Measurements from ENCODE around the gene GPR78. TPM values are rescaled to one million over a fixed set of nuclear protein-coding genes. Genes with fewer than 3 reads are reported as not detected.

The GPR78 gene
- total RNA-seq, 2 donors from 2014 or later = not detected

DNA sequence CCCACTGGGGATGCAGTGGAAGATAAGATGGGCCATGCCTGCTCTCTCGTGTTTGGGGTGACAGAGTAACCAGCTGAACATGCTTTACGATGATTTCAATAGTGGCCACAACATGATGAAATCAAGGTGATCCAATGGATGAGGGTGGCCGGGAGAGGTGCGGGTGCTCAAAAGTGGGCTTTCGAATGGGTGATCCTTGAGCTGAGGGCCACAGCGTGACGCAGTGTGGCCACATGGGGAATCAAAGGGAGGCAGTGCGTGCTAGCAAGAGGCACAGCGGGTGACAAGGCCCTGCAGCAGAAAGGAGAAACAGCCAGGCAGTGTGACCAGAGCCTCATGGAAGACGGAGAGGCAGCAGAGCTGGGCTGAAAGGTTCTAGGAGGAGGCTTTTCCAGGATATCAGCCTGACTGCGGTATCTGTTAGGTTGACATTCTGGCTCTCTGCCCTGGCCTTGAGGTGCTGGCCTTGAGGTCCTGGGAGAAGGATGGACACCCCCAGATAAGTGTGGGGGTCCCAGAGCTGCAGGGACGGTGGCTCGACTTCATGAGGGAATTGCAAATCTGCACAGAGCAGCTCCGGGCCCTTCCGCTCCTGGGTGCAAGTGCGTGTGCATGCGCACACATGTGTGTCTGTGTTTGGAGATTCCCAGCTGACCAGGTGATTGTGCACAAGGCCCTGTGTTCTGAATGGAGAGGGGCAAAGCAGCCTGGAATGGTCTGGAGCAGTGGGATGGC is 38.0 kb upstream of the GPR78 start:
- H3K27me3 ChIP-seq = no peaks in the 10 kb centered on the region
- H3K4me1 ChIP-seq = peaks cover 22% of the 10 kb centered on the region
- H3K4me3 ChIP-seq = no peak overlapping the region
- no peak overlapping the region for H3K27ac ChIP-seq
- intact Hi-C loops (cut with DNase I) = no loop called here
- 76 to 84% methylated on average over 15 to 17 of the region's 17 CpGs for WGBS, 2 donors
- no peaks in the 10 kb centered on the region for H3K9me3 ChIP-seq
- H3K36me3 ChIP-seq (replicated peaks in 1 of 2; ENCODE audit: insufficient read depth in 1 of 2, low read depth in 2 of 2) = no peaks in the 10 kb centered on the region
- no peak for DNase-seq
- TF ChIP-seq POLR2A (IDR thresholded peaks at IDR 0.05) = no peak
- no peak for TF ChIP-seq CTCF (IDR thresholded peaks at IDR 0.05)
- no peak for ATAC-seq

DNA sequence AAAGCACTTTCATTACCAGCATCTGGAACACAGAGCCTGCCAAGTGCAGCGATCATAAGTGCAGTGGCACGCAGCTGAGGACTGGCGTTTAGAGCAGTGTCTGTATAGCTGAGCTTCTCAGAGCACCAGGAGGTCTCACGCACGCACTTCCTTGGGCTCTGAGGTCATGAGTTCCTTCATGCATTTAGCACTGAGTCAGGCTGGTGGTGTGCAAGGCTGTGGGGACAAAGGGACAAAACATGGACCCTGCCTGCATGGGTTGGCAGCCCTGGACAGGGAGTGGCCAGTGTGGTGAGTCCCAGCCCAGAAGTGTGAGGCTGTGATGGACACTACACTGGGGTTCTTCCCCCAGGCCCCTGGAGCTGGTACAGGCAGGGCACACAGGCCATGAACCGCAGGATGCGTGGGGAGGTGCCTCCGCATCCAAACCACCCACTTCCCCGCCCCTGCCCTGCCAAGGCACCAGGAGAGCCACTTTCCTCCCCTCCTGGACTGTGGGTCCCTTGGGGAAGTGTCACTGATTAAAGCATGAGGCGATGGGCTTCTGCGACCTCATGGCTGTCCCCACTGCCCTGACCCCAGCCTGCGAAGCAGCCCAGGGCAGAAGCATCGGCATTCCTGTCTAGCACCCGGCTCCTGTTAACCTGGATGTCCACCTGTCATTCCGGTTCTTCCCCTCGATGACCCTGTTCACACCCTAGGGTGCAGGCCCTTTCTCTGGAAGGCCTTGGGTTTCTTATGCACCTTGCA is 37.2 kb upstream of the GPR78 start:
- no peaks in the 10 kb centered on the region for H3K27me3 ChIP-seq
- H3K4me1 ChIP-seq = peaks cover 14% of the 10 kb centered on the region
- no peak for DNase-seq
- H3K9me3 ChIP-seq = no peaks in the 10 kb centered on the region
- H3K27ac ChIP-seq = no peak overlapping the region
- 86 to 88% methylated on average over 11 to 16 of the region's 16 CpGs for WGBS, 2 donors
- ATAC-seq = no peak
- intact Hi-C loops (cut with DNase I) = no loop called here
- H3K4me3 ChIP-seq = no peak overlapping the region
- H3K36me3 ChIP-seq (replicated peaks in 1 of 2; ENCODE audit: insufficient read depth in 1 of 2, low read depth in 2 of 2) = no peaks in the 10 kb centered on the region
- no peak for TF ChIP-seq POLR2A (IDR thresholded peaks at IDR 0.05)
- no peak for TF ChIP-seq CTCF (IDR thresholded peaks at IDR 0.05)

GRCh38 chr4:8543623-8544022 is 36.6 kb upstream of the GPR78 start:
- DNase-seq (no peak), ATAC-seq (no peak)
- intact Hi-C loops (cut with DNase I) = no loop called here
- H3K9me3 ChIP-seq = no peaks in the 10 kb centered on the region
- peaks cover 7% of the 10 kb centered on the region for H3K4me1 ChIP-seq
- H3K36me3 ChIP-seq (replicated peaks in 1 of 2; ENCODE audit: insufficient read depth in 1 of 2, low read depth in 2 of 2) = no peaks in the 10 kb centered on the region
- 85 to 93% methylated on average over 10 of the region's 10 CpGs for WGBS, 2 donors
- no peak overlapping the region for H3K4me3 ChIP-seq
- H3K27ac ChIP-seq = no peak overlapping the region
- no peaks in the 10 kb centered on the region for H3K27me3 ChIP-seq
- TF ChIP-seq CTCF (IDR thresholded peaks at IDR 0.05) = no peak
- TF ChIP-seq POLR2A (IDR thresholded peaks at IDR 0.05) = no peak

- Histone ChIP-seq H3K27ac (no peak overlapping the region), H3K9me3 (no peaks in the 10 kb centered on the region), H3K27me3 (no peaks in the 10 kb centered on the region), H3K4me3 (no peak overlapping the region), H3K36me3 (replicated peaks in 1 of 2; ENCODE audit: insufficient read depth in 1 of 2, low read depth in 2 of 2) (no peaks in the 10 kb centered on the region), H3K4me1 (peaks cover under 1% of the 10 kb centered on the region)
- intact Hi-C loops (cut with DNase I) = no loop called here
- TF ChIP-seq CTCF (IDR thresholded peaks at IDR 0.05) = no peak
- TF ChIP-seq POLR2A (IDR thresholded peaks at IDR 0.05) = no peak
- 87 to 89% methylated on average over 3 of the region's 3 CpGs for WGBS, 2 donors
- ATAC-seq (no peak), DNase-seq (no peak)
These were observed 35.9 kb upstream of the GPR78 start for GRCh38 chr4:8544282-8544681.
